Measurements from ENCODE around the gene MUC5B. TPM values are rescaled to one million over a fixed set of nuclear protein-coding genes. Genes with fewer than 3 reads are reported as not detected.
"Not testable (repeated sequence)": the region's sequence is repeated elsewhere in the genome, so short reads cannot be mapped to it uniquely, and the experiment has no call there.

Gene MUC5B, protein sequence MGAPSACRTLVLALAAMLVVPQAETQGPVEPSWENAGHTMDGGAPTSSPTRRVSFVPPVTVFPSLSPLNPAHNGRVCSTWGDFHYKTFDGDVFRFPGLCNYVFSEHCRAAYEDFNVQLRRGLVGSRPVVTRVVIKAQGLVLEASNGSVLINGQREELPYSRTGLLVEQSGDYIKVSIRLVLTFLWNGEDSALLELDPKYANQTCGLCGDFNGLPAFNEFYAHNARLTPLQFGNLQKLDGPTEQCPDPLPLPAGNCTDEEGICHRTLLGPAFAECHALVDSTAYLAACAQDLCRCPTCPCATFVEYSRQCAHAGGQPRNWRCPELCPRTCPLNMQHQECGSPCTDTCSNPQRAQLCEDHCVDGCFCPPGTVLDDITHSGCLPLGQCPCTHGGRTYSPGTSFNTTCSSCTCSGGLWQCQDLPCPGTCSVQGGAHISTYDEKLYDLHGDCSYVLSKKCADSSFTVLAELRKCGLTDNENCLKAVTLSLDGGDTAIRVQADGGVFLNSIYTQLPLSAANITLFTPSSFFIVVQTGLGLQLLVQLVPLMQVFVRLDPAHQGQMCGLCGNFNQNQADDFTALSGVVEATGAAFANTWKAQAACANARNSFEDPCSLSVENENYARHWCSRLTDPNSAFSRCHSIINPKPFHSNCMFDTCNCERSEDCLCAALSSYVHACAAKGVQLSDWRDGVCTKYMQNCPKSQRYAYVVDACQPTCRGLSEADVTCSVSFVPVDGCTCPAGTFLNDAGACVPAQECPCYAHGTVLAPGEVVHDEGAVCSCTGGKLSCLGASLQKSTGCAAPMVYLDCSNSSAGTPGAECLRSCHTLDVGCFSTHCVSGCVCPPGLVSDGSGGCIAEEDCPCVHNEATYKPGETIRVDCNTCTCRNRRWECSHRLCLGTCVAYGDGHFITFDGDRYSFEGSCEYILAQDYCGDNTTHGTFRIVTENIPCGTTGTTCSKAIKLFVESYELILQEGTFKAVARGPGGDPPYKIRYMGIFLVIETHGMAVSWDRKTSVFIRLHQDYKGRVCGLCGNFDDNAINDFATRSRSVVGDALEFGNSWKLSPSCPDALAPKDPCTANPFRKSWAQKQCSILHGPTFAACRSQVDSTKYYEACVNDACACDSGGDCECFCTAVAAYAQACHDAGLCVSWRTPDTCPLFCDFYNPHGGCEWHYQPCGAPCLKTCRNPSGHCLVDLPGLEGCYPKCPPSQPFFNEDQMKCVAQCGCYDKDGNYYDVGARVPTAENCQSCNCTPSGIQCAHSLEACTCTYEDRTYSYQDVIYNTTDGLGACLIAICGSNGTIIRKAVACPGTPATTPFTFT (N-terminal part only)
- polyA plus RNA-seq (2012; ENCODE audit: missing spikeins) = 0.02 TPM

- TF ChIP-seq TAF1 (IDR thresholded peaks at IDR 0.05; ENCODE audit: borderline replicate concordance, low read depth, low read length) (no peak), POLR2A (IDR thresholded peaks at IDR 0.05; ENCODE audit: low read depth, low read length) (no peak), POLR2AphosphoS5 (IDR thresholded peaks at IDR 0.05; ENCODE audit: low read depth, low read length) (no peak)
- FAIRE-seq = no peak
- peak; percentile 25 for DNase-seq (ENCODE audit: insufficient read length)
Observed at GRCh38 chr11:1222491-1223345, at the start of gene MUC5B. Gene MUC5B (plus strand): TSS chr11:1223066. CDS start chr11:1223124, 58 bp downstream.

- not testable (repeated sequence) for FAIRE-seq; DNase-seq (ENCODE audit: insufficient read length)
Observed at GRCh38 chr11:1173396-1173795, 49.5 kb upstream of the MUC5B start.

- TF ChIP-seq POLR2A (IDR thresholded peaks at IDR 0.05; ENCODE audit: low read depth, low read length) = no peak
- TF ChIP-seq POLR2AphosphoS5 (IDR thresholded peaks at IDR 0.05; ENCODE audit: low read depth, low read length) = no peak
- no peak for TF ChIP-seq TAF1 (IDR thresholded peaks at IDR 0.05; ENCODE audit: borderline replicate concordance, low read depth, low read length)
- FAIRE-seq (no peak), DNase-seq (ENCODE audit: insufficient read length) (no peak)
Observed at GRCh38 chr11:1174441-1175370, 48.2 kb upstream of the MUC5B start.

DNA sequence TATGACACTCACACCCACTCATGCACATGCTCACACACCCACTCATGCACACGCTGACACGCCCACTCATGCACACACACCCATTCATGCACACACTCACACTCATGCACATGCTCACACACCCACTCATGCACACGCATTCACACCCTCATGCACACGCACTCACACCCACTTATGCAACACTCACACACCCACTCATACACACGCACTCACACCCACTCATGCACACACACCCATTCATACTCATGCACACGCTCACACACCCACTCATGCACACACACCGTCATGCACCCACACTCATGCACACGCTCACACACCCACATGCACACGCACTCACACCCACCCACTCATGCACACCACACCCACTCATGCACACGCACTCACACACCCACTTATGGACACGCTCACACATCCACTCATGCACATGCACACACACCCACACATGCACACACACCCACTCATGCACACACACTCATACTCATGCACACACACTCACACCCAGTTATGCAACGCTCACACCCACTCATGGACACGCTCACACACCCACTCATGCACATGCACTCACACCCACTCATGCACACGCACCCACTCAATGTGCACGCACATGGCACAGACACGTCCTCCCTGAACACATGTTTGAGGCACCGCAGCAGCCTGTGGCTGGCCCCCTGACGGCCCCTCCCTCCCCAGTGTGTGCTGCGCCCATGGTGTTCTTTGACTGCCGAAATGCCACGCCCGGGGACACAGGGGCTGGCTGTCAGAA, 47.2 kb upstream of the MUC5B start:
- TF ChIP-seq TAF1 (IDR thresholded peaks at IDR 0.05; ENCODE audit: borderline replicate concordance, low read depth, low read length) (no peak), POLR2AphosphoS5 (IDR thresholded peaks at IDR 0.05; ENCODE audit: low read depth, low read length) (no peak), POLR2A (IDR thresholded peaks at IDR 0.05; ENCODE audit: low read depth, low read length) (no peak)
- no peak for FAIRE-seq

GRCh38 chr11:1176224-1177019, 46.4 kb upstream of the MUC5B start:
- no peak for FAIRE-seq
- no peak for DNase-seq (ENCODE audit: insufficient read length)
- TF ChIP-seq POLR2AphosphoS5 (IDR thresholded peaks at IDR 0.05; ENCODE audit: low read depth, low read length) (no peak), TAF1 (IDR thresholded peaks at IDR 0.05; ENCODE audit: borderline replicate concordance, low read depth, low read length) (no peak), POLR2A (IDR thresholded peaks at IDR 0.05; ENCODE audit: low read depth, low read length) (no peak)

More for the DNA sequence above, 47.2 kb upstream of the MUC5B start:
- DNase-seq (ENCODE audit: insufficient read length) = no peak

- no peak for TF ChIP-seq POLR2A (IDR thresholded peaks at IDR 0.05; ENCODE audit: low read depth, low read length)
- TF ChIP-seq POLR2AphosphoS5 (IDR thresholded peaks at IDR 0.05; ENCODE audit: low read depth, low read length) = no peak
- no peak for DNase-seq (ENCODE audit: insufficient read length)
- FAIRE-seq = no peak
Observed at GRCh38 chr11:1177020-1177770, 45.7 kb upstream of the MUC5B start.

DNA sequence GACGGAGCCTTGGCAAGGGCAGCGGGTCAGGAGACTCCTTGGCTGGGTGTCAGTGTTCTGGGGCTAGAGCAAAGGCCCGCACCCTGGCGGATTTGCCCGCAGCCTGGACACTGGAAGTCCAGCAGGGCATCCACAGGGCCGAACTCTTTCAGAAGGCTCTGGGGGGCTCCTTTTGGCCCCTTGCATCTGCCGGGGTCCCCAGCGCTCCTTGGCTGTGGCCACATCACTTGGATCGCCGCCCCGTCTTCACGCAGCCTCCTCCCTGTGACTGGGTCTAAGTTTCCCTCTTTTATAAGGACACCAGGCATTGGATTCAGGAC, 45.1 kb upstream of the MUC5B start:
- TF ChIP-seq POLR2A (IDR thresholded peaks at IDR 0.05; ENCODE audit: low read depth, low read length) (no peak), POLR2AphosphoS5 (IDR thresholded peaks at IDR 0.05; ENCODE audit: low read depth, low read length) (no peak), TAF1 (IDR thresholded peaks at IDR 0.05; ENCODE audit: borderline replicate concordance, low read depth, low read length) (no peak)
- DNase-seq (ENCODE audit: insufficient read length) (no peak), FAIRE-seq (no peak)

GRCh38 chr11:1178201-1178885, 44.5 kb upstream of the MUC5B start:
- TF ChIP-seq POLR2AphosphoS5 (IDR thresholded peaks at IDR 0.05; ENCODE audit: low read depth, low read length) (no peak), TAF1 (IDR thresholded peaks at IDR 0.05; ENCODE audit: borderline replicate concordance, low read depth, low read length) (no peak), POLR2A (IDR thresholded peaks at IDR 0.05; ENCODE audit: low read depth, low read length) (no peak)
- FAIRE-seq (no peak), DNase-seq (ENCODE audit: insufficient read length) (no peak)
